HG03159 (cell line): ENCODE results near the gene KIF25.
"Not testable (repeated sequence)": the region's sequence is repeated elsewhere in the genome, so short reads cannot be mapped to it uniquely, and the experiment has no call there.

Experiments used
- ATAC-seq: cut with Tn5 transposase; IDR thresholded peaks from one replicate; pipeline ENCODE4 v1.9.1; 2021; ENCODE audit warnings: mild to moderate bottlenecking, moderate library complexity; ENCODE audit not compliant: unreplicated experiment

KIF25 gene

DNA sequence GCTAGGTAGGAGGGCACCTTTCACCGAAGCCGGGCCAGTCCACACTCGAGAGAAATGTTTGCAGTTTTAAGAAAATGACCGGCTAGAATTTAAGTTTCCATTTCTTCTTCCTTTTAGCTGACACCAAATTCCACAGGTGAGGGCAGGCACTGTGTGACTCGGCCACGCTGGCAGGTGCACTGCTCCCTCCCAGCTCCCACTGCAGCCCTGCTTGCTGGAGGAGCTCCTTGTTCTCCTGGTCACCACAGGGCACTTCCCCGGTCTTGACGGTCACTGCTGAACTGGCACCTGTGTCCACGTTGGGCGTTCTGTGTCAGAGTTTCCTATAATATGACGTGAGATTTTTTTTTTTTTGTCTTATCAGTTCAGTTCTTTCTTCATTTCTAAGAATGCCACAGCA is 3.6 kb upstream of the KIF25 start:
- no peak for ATAC-seq

GRCh38 chr6:167995302-167995701 is 2.2 kb upstream of the KIF25 start:
- ATAC-seq: no peak

DNA sequence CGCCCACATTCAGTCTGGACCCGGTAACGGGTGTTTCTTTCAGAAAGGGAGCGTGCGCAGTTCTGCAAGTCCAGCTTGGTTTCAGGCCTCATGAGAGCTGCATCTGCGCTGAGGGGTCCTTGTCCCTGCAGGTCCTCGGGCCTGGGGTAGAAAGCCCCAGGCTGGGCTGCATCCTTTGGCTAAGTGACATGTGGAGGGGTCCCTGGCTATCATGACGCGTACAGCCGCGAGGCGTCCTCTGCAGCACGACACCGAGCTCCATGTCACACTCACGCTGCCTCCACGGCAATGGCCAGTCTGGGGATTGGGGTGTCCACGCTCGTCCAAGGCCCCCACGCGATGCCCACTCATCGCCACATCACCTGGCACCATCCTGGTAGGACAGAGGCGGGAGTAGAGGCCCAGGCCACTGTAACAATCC is 1.7 kb upstream of the KIF25 start:
- ATAC-seq: no peak

GRCh38 chr6:167996424-167997199 is 859 bp upstream of the KIF25 start:
- ATAC-seq: no peak

GRCh38 chr6:167998215-167998614 is 744 bp downstream of the KIF25 start:
- no peak for ATAC-seq

DNA sequence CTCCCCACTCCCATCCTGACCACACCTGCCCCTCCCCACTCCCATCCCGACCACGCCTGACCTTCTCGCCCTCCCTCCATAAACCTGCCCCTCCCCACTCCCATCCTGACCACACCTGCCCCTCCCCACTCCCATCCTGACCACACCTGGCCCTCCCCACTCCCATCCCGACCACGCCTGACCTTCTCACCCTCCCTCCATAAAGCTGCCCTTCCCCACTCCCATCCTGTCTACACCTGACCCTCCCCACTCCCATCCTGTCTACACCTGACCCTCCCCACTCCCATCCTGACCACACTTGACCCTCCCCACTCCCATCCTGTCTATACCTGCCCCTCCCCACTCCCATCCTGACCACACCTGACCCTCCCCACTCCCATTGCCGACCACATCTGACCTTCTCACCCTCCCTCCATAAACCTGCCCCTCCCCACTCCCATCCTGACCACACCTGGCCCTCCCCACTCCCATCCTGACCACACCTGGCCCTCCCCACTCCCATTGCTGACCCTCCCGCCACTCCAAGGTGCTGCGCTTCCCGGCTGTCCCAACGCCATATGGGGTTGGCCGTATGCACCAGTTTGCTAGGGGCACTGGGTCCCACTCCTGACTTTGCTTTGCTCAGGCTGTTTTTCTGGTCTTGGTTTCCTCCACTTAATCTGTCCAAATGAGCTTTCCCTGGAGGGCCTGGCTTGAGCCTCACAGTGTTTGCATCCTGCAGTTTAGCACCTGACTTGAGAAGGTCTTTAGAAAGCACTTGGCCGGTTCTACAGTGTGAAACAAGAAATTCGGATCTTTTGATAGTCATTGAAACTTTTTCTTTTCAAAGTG is 2.9 kb downstream of the KIF25 start:
- no peak for ATAC-seq

- no peak for ATAC-seq
Observed at GRCh38 chr6:168001029-168001332, 3.5 kb downstream of the KIF25 start.

GRCh38 chr6:168001514-168001913 is 4.0 kb downstream of the KIF25 start:
- not testable (repeated sequence) for ATAC-seq

GRCh38 chr6:168002804-168003203 is 5.3 kb downstream of the KIF25 start:
- no peak for ATAC-seq

DNA sequence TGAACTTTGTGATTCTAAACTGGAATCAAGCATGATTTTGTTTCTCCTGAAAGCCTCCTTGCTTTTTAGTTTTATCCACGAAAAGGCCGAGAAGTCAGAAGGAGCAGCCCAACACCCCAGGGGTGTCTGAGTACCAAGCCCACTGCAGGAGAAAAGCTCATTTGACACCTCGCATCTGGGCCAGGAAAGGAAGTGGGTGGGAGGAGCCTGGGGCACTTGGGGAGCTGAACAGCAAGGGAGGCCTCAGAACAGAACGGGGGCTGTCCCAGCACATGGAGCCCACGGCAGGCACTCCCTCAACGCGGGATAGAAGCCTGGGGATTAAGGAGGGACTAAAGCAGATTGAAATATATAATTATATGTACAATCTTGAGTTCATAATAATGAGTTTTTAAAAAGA is 6.6 kb downstream of the KIF25 start:
- ATAC-seq: no peak

DNA sequence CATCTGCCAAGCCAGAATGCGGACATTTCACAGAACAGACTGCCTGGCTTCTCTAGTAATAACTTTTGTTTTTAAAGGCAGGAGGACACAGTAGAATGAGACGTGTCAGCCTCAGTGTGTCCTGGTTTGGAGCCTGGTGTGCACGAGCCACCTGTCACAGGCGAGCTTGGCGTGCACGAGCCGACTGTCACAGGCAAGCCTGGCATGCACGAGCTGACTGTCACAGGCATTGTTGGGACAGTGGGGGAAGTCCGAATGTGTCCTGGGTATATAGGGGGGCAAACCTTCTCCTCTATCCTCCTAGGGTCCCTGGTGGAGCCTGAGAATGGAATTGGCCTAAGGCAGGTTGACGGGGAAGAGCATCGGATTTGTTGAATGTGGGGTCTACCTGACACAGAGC is 7.5 kb downstream of the KIF25 start:
- no peak for ATAC-seq

DNA sequence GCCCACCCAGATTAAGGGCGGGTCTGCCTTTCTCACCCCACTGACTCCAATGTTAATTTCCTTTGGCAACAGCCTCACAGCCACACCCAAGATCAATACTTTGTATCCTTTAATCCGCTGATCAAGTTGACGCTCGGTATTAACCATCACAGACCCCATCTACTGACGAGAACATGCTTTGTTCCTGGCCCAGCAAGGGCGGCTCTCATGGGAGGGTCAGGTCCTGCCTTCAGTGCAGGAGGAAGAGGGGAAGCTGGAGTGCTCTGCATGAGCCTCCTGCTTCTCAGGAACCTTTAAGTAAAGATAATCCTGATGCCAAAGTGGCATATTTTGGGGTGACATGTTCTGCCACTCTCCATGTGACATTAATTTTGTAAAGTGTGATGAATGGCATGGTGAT is 8.3 kb downstream of the KIF25 start:
- ATAC-seq: no peak

DNA sequence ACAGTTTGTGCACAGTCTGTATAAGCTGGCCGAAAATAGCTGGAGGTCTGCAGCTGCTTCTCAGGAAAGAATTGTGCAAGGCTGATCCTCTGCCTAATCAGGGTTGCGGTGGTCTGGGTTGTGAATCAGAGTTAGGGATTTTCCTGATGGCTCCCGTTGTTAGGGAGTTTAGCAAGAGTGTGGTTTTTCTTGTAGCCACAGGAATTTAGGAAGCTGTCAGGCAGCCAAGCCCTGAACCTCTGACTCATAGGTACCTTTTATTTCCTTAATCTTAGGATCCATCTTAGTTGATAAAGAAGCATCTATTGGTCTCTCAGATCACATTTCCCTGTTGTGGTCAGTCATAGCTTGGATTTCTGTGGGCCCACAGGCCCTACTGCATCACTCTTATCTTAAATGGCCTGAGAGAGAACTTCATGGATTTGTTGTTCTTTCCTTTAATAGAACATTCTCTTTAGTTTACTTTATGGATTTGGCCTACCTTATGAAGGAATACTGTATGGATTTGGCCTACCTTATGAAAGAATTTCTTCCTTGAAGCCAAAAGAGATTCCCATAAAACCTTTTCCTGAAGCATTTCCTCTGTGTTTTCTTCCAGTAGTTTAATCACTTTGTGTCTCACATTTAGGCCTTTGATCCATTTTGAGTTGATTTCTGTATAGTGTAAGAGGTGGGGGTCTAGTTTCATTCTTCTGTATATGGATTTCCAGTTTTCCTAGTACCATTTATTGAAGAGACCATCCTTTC is 10.3 kb downstream of the KIF25 start:
- ATAC-seq: no peak

GRCh38 chr6:168009331-168009730 is 11.9 kb downstream of the KIF25 start:
- ATAC-seq: no peak

- no peak for ATAC-seq
Observed at GRCh38 chr6:168011291-168011690, 13.8 kb downstream of the KIF25 start.

DNA sequence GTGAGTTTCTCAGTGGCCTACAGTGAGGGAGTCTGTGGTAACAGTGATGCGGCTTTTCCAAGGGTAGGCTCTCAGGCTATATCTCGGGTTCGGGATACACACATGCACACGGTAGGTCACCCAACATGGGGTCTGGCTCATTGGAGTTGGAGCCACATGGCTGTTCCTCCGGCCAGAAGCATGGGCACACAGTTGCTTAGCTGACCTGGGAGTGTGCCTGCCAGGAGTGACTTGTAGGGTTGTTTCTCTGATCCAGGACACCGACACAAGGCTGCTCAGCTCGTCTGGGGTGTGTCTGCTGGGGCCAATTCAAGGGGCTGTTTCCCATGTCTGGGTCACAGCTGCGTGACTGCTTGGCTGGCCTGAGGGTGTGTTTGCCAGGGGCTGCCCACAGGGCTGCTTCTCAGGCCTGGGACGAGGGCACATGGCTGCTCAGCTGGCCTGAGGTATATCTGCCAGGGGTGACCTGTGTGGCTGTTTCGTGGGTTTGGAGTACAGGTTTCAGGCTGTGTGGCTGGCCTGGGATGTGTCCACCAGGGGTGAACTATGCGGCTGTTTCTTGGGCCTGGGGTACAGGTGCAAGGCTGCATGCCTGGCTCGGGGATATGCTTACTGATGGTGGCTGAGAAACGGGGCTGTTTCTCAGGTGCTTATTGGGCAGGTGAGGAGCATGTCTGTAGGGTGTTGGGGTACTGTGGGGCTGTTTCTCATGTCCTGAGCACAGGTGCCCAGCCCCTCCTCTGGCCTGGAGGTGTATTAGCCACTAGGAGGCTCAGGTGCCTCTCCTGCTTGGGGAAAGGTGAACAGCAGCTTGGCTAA is 15.2 kb downstream of the KIF25 start:
- no peak for ATAC-seq

DNA sequence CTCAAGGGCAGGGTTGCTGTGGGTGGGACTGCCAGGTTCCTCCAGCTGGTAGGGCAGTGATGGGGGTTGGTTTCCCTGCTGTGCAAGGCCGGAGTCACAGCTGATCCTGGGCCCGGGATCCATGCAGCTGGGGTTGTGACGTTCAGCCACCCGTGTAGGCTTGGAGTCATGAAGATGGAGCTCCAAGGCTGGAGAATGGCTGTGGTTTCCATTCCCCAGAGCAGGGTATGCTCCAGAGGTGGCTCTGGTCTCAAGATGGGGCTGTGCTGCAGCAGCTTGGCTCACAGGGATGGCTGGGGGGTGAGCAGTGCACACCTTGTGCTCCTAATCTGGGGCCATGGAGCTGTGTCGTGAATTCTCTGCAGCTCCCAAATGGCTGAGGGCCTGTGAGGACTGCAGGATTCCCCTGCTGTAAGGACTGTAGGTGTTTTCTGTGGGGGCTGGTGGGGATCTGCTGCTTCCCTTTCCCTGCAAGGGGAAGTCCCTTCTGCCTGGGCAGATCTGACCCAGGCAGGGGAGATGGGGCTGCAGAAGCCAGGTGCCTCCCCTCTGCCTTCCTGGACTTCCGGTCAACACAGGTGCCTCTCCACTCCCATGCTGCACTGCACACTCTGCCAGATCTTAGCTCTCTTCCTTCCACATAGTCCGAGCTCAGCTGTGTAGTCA is 15.9 kb downstream of the KIF25 start:
- no peak for ATAC-seq

DNA sequence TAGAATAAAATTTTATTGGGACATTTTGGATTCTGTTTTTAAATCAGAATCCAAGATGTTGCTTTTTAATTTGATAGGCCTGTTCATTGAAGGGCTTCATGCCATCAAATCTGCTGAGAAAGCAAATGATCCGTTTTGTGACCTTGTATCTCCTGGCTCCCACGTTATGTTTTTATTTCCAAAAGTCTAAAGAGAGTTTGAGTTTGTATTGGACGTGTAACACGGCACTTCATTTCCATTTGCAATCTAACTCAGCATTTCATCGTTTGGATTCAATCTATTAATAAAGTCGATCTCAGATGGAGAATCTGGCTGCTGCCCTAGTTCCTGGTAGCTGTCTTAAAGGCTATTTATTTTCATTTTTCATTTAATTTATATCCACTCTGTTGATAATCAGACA is 17.0 kb downstream of the KIF25 start:
- ATAC-seq: no peak

DNA sequence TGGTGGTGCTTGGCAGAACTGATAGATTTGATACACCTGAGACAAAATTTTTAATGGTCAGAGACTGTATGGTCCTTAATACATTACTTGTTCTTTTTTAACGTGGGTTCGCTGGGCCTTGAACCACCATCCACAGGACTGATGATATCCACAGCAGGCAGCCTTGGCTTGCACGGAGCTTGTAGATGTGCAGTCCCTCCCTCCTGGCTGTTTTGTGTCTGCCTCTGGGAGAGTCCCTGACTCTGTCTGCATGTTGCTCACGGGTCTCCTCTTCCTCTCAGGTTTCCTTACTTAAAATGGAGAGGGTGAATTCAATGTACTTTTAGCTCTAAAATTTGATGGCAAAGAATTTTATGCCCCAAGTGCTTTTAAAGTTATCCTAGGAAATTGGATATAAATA is 17.5 kb downstream of the KIF25 start:
- no peak for ATAC-seq

GRCh38 chr6:168015482-168016175 is 18.2 kb downstream of the KIF25 start:
- no peak for ATAC-seq
